Activated B cell treated with CpG ODN at 0.5 μM for 24 hours (primary cell): ENCODE results near the gene PLPPR3. TPM values are rescaled to one million over a fixed set of nuclear protein-coding genes. Genes with fewer than 3 reads are reported as not detected.

Experiments used
- ATAC-seq: fragments of 200-7000 bp; cut with Tn5 transposase; one replicate; pipeline ENCODE4 v1.10.0; 2021; ENCODE audit warnings: low read depth, mild to moderate bottlenecking, moderate library complexity
- CTCF ChIA-PET: fragments of 350-600 bp; sonication (Branson Sonifier 250); formaldehyde crosslinking; loops from one replicate; lab custom pipeline; 2021; ENCODE audit warnings: antibody characterized with exemption; lab: Charles Lee
- POLR2A ChIA-PET: fragments of 350-600 bp; sonication (Branson Sonifier 250); formaldehyde crosslinking; loops from one replicate; lab custom pipeline; 2021; ENCODE audit warnings: antibody characterized with exemption; lab: Charles Lee
- DNase-seq: peaks from one replicate; pipeline ENCODE4 v3.0.0; 2022
- H3K27ac Mint-ChIP-seq: one replicate; pipeline ENCODE4 v1.8.0; 2020; ENCODE audit warnings: mixed read lengths
- H3K27me3 Mint-ChIP-seq: one replicate; pipeline ENCODE4 v1.8.0; 2021; ENCODE audit warnings: mixed read lengths
- H3K36me3 Mint-ChIP-seq: one replicate; pipeline ENCODE4 v1.8.0; 2021; ENCODE audit warnings: low read depth, mixed read lengths
- H3K4me1 Mint-ChIP-seq: one replicate; pipeline ENCODE4 v1.8.0; 2021; ENCODE audit warnings: mixed read lengths
- H3K4me3 Mint-ChIP-seq: one replicate; pipeline ENCODE4 v1.8.0; 2020; ENCODE audit warnings: mild to moderate bottlenecking, mixed read lengths
- H3K9me3 Mint-ChIP-seq: one replicate; pipeline ENCODE4 v1.8.0; 2020; ENCODE audit warnings: mixed read lengths
- intact Hi-C: fragments of 100-400 bp; cut with micrococcal nuclease; formaldehyde crosslinking; loops from one replicate; pipeline ENCODE4 v1.15.1; 2024
- total RNA-seq: library from RNA; stranded (reverse); gene quantifications from 2 replicates; pipeline ENCODE4 v1.2.3, GENCODE V29; 2022
- TF ChIP-seq, protein P1 (sequence below): fragments of 200-600 bp; IDR thresholded peaks from one replicate; pipeline ENCODE4 v1.8.0; 2022; ENCODE audit warnings: antibody characterized with exemption, mild to moderate bottlenecking

PLPPR3 gene
- total RNA-seq, 1 donor from 2014 or later = not detected

DNA sequence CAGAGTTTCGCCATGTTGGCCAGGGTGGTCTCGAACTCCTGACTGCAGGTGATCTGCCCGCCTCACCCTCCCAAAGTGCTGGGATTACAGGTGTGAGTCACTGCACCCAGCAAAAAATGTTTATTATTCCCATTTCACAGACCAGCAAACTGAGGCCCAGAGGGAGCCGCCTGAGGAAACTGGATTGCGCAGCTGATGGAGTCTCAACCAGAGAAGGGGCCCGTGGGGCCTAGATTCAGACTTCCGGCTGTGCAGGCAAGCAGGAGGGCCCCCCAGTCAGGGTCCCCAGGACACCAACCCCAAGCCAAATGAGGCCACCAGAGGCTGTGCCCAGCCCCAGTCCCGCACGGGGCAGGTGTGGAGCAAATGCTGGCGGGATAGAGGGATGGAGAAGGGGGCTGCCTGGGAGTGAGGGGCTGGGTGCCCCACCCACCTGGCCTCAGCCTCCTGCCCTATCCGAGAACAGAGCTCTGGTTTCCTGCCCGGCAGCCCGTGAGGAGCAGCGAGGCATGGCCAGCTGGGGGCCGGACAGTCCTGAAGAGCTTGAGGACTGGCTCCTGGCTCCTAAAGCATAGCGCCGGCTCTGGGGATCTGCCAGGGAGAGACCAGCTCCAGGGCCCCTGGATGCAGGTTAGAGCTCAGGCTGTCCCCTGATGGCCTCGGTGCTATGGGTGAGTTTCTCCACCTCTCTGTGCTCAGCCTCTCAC, 48.9 kb downstream of the PLPPR3 start:
- H3K27ac Mint-ChIP-seq = no peak overlapping the region
- TF ChIP-seq, protein P1, sequence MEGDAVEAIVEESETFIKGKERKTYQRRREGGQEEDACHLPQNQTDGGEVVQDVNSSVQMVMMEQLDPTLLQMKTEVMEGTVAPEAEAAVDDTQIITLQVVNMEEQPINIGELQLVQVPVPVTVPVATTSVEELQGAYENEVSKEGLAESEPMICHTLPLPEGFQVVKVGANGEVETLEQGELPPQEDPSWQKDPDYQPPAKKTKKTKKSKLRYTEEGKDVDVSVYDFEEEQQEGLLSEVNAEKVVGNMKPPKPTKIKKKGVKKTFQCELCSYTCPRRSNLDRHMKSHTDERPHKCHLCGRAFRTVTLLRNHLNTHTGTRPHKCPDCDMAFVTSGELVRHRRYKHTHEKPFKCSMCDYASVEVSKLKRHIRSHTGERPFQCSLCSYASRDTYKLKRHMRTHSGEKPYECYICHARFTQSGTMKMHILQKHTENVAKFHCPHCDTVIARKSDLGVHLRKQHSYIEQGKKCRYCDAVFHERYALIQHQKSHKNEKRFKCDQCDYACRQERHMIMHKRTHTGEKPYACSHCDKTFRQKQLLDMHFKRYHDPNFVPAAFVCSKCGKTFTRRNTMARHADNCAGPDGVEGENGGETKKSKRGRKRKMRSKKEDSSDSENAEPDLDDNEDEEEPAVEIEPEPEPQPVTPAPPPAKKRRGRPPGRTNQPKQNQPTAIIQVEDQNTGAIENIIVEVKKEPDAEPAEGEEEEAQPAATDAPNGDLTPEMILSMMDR = no peak
- ChIA-PET CTCF (no interaction called here), POLR2A (no interaction called here)
- DNase-seq = no peak
- no peaks in the 10 kb centered on the region for H3K36me3 Mint-ChIP-seq
- ATAC-seq = no peak
- H3K4me1 Mint-ChIP-seq = peaks cover 3% of the 10 kb centered on the region
- intact Hi-C loops = no loop called here
- no peak overlapping the region for H3K4me3 Mint-ChIP-seq
- H3K9me3 Mint-ChIP-seq = no peaks in the 10 kb centered on the region
- peaks cover 8% of the 10 kb centered on the region for H3K27me3 Mint-ChIP-seq

DNA sequence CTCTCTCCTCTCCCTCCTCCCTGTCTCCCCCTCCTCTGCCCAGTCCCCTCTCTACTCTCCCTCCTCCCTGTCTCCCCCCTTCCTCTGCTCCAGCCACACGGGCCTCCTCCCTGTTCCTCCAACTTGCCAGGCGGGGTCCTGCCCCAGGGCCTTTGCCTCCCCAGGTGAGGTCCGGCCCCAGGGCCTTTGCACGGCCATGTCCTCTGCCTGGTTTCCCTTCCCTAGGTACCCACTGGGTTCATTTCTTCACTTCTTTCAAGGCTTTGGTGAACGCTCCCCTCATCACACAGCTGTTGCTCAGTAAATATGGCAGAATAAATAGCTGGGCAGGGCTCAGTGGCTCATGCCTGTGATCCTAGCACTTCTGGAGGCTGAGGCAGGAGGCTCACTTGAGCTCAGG, 49.7 kb downstream of the PLPPR3 start:
- no peaks in the 10 kb centered on the region for H3K9me3 Mint-ChIP-seq
- POLR2A ChIA-PET = interaction anchor here (0.7 kb wide), 1 partner anchor 149 kb away, joined by 4 read pairs; no protein-coding TSS in a partner anchor
- TF ChIP-seq, protein P1 = no peak
- no peaks in the 10 kb centered on the region for H3K36me3 Mint-ChIP-seq
- ATAC-seq = no peak
- CTCF ChIA-PET = no interaction called here
- intact Hi-C loops = no loop called here
- no peak overlapping the region for H3K4me3 Mint-ChIP-seq
- peaks cover 3% of the 10 kb centered on the region for H3K4me1 Mint-ChIP-seq
- peaks cover 11% of the 10 kb centered on the region for H3K27me3 Mint-ChIP-seq
- H3K27ac Mint-ChIP-seq = no peak overlapping the region
- no peak for DNase-seq

- intact Hi-C loops = no loop called here
- Mint-ChIP-seq H3K9me3 (no peaks in the 10 kb centered on the region), H3K36me3 (no peaks in the 10 kb centered on the region), H3K27ac (no peak overlapping the region), H3K27me3 (peaks cover 11% of the 10 kb centered on the region), H3K4me3 (no peak overlapping the region), H3K4me1 (peaks cover 3% of the 10 kb centered on the region)
- TF ChIP-seq, protein P1 = no peak
- POLR2A ChIA-PET = no interaction called here
- CTCF ChIA-PET = no interaction called here
- ATAC-seq (peak; percentile 60), DNase-seq (no peak)
These were observed 50.4 kb downstream of the PLPPR3 start for GRCh38 chr19:771332-771785.

GRCh38 chr19:769616-770015, 52.1 kb downstream of the PLPPR3 start:
- TF ChIP-seq, protein P1 = no peak
- POLR2A ChIA-PET = interaction anchor here (0.7 kb wide), 3 partner anchors 144 to 233 kb away, joined by 3 to 14 read pairs (median 6); no protein-coding TSS in a partner anchor
- no peak overlapping the region for H3K4me3 Mint-ChIP-seq
- peaks cover 3% of the 10 kb centered on the region for H3K4me1 Mint-ChIP-seq
- peaks cover 11% of the 10 kb centered on the region for H3K27me3 Mint-ChIP-seq
- no peaks in the 10 kb centered on the region for H3K9me3 Mint-ChIP-seq
- DNase-seq = no peak
- intact Hi-C loops = loop anchor here (1.0 kb wide), 2 partner anchors 93 to 232 kb away; no protein-coding TSS in a partner anchor
- no peak for ATAC-seq
- H3K36me3 Mint-ChIP-seq = no peaks in the 10 kb centered on the region
- CTCF ChIA-PET = interaction anchor here (0.7 to 1.3 kb wide), 4 partner anchors 151 to 228 kb away, joined by 3 to 13 read pairs (median 4); no protein-coding TSS in a partner anchor
- H3K27ac Mint-ChIP-seq = no peak overlapping the region

GRCh38 chr19:768424-768823, 53.3 kb downstream of the PLPPR3 start:
- TF ChIP-seq, protein P1 = no peak
- Mint-ChIP-seq H3K36me3 (no peaks in the 10 kb centered on the region), H3K27me3 (peaks cover 11% of the 10 kb centered on the region), H3K4me1 (peaks cover 3% of the 10 kb centered on the region), H3K9me3 (no peaks in the 10 kb centered on the region), H3K27ac (no peak overlapping the region), H3K4me3 (no peak overlapping the region)
- no peak for DNase-seq
- CTCF ChIA-PET = no interaction called here
- intact Hi-C loops = no loop called here
- POLR2A ChIA-PET = no interaction called here
- ATAC-seq = no peak
